ENCODE measurements around the gene FRK.
"Not testable (repeated sequence)": the region's sequence is repeated elsewhere in the genome, so short reads cannot be mapped to it uniquely, and the experiment has no call there.

The FRK gene

GRCh38 chr6:115891750-115892149 lies 168.9 kb downstream of the FRK start:
- WGBS: 55% methylated on average over 2 of the region's 2 CpGs
- DNase-seq: no peak

GRCh38 chr6:115891111-115891669 lies 169.5 kb downstream of the FRK start:
- Histone ChIP-seq H3K18ac (ENCODE audit: low read depth in 1 of 2, low read length in 2 of 2) (no peak overlapping the region), H3K9ac (ENCODE audit: low read length) (peak overlapping the region; percentile 42), H3K4me1 (ENCODE audit: control insufficient read depth, insufficient read depth, low read depth, low read length) (peaks cover 3% of the 10 kb centered on the region), H2AFZ (ENCODE audit: low read depth, low read length) (no peak overlapping the region), H3K36me3 (ENCODE audit: control insufficient read depth in 1 of 2, insufficient read depth in 2 of 2, low read depth in 1 of 2, low read length in 2 of 2) (no peaks in the 10 kb centered on the region), H3K27me3 (ENCODE audit: control insufficient read depth in 1 of 2, insufficient read depth in 1 of 2, low read length in 2 of 2) (no peaks in the 10 kb centered on the region), H3K27ac (ENCODE audit: low read length, poor library complexity, severe bottlenecking) (peak overlapping the region; percentile 89), H3K4me2 (ENCODE audit: low read length, poor library complexity, severe bottlenecking) (no peak overlapping the region), H3K4me3 (ENCODE audit: insufficient read depth in 1 of 2, low read depth in 1 of 2, low read length in 2 of 2) (no peak overlapping the region), H3K14ac (ENCODE audit: low read length in 2 of 2) (no peak overlapping the region), H2AK5ac (ENCODE audit: low read length, severe bottlenecking) (no peak overlapping the region), H3K9me3 (ENCODE audit: control insufficient read depth, low read length) (no peaks in the 10 kb centered on the region), H3K79me1 (replicated peaks; ENCODE audit: low read length, poor library complexity, severe bottlenecking) (no peaks in the 10 kb centered on the region), H2BK12ac (ENCODE audit: low read length in 2 of 2) (no peak overlapping the region), H4K8ac (ENCODE audit: low read length) (no peak overlapping the region), H2BK120ac (ENCODE audit: low read depth, low read length) (no peak overlapping the region), H3K23ac (ENCODE audit: low read length in 2 of 2) (no peak overlapping the region), H2BK5ac (ENCODE audit: low read depth, low read length, poor library complexity, severe bottlenecking) (no peak overlapping the region), H3K4ac (ENCODE audit: low read depth in 1 of 2, low read length in 2 of 2) (no peak overlapping the region), H2BK15ac (ENCODE audit: low read depth, poor library complexity, severe bottlenecking) (no peak overlapping the region), H4K91ac (ENCODE audit: low read length) (no peak overlapping the region)
- peak; percentile 66 for DNase-seq

More at GRCh38 chr6:115891750-115892149, 168.9 kb downstream of the FRK start:
- no peaks in the 10 kb centered on the region for H3K9me3 ChIP-seq (ENCODE audit: control insufficient read depth, low read length)
- H2BK5ac ChIP-seq (ENCODE audit: low read depth, low read length, poor library complexity, severe bottlenecking): no peak overlapping the region
- no peaks in the 10 kb centered on the region for H3K79me1 ChIP-seq (replicated peaks; ENCODE audit: low read length, poor library complexity, severe bottlenecking)
- no peak overlapping the region for H3K9ac ChIP-seq (ENCODE audit: low read length)
- H3K14ac ChIP-seq (ENCODE audit: low read length in 2 of 2): no peak overlapping the region
- H2AFZ ChIP-seq (ENCODE audit: low read depth, low read length): no peak overlapping the region
- no peak overlapping the region for H4K91ac ChIP-seq (ENCODE audit: low read length)
- no peak overlapping the region for H2BK15ac ChIP-seq (ENCODE audit: low read depth, poor library complexity, severe bottlenecking)
- no peaks in the 10 kb centered on the region for H3K27me3 ChIP-seq (ENCODE audit: control insufficient read depth in 1 of 2, insufficient read depth in 1 of 2, low read length in 2 of 2)
- no peak overlapping the region for H2BK12ac ChIP-seq (ENCODE audit: low read length in 2 of 2)
- H4K8ac ChIP-seq (ENCODE audit: low read length): no peak overlapping the region
- no peak overlapping the region for H3K4me3 ChIP-seq (ENCODE audit: insufficient read depth in 1 of 2, low read depth in 1 of 2, low read length in 2 of 2)
- no peak overlapping the region for H3K4me2 ChIP-seq (ENCODE audit: low read length, poor library complexity, severe bottlenecking)
- no peak overlapping the region for H3K18ac ChIP-seq (ENCODE audit: low read depth in 1 of 2, low read length in 2 of 2)
- H3K23ac ChIP-seq (ENCODE audit: low read length in 2 of 2): no peak overlapping the region
- H2AK5ac ChIP-seq (ENCODE audit: low read length, severe bottlenecking): no peak overlapping the region
- no peak overlapping the region for H3K4ac ChIP-seq (ENCODE audit: low read depth in 1 of 2, low read length in 2 of 2)
- no peaks in the 10 kb centered on the region for H3K36me3 ChIP-seq (ENCODE audit: control insufficient read depth in 1 of 2, insufficient read depth in 2 of 2, low read depth in 1 of 2, low read length in 2 of 2)
- peak overlapping the region; percentile 89 for H3K27ac ChIP-seq (ENCODE audit: low read length, poor library complexity, severe bottlenecking)
- peaks cover 3% of the 10 kb centered on the region for H3K4me1 ChIP-seq (ENCODE audit: control insufficient read depth, insufficient read depth, low read depth, low read length)
- H2BK120ac ChIP-seq (ENCODE audit: low read depth, low read length): no peak overlapping the region

DNA sequence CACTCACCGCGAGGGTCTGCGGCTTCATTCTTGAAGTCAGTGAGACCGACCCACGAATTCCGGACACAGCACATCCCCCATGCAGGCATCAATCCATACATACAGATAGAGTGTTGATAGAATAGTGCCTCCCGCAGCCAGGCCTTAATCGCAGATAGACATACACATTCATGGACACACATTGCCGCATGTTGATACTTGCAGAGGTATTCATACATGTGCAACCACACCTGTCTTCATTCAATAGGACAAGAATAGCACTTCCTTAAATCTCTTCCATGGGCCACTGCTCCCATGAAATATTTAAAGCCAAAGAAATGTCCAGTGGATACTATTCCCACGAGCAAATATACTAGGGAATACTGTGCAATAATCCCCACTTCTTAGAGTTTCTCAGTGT lies 170.5 kb downstream of the FRK start:
- Histone ChIP-seq H3K14ac (ENCODE audit: low read length in 2 of 2) (no peak overlapping the region), H3K4ac (ENCODE audit: low read depth in 1 of 2, low read length in 2 of 2) (no peak overlapping the region), H2AK5ac (ENCODE audit: low read length, severe bottlenecking) (no peak overlapping the region), H2AFZ (ENCODE audit: low read depth, low read length) (no peak overlapping the region), H3K4me1 (ENCODE audit: control insufficient read depth, insufficient read depth, low read depth, low read length) (peaks cover 3% of the 10 kb centered on the region), H2BK5ac (ENCODE audit: low read depth, low read length, poor library complexity, severe bottlenecking) (no peak overlapping the region), H3K27ac (ENCODE audit: low read length, poor library complexity, severe bottlenecking) (no peak overlapping the region), H4K91ac (ENCODE audit: low read length) (no peak overlapping the region), H2BK12ac (ENCODE audit: low read length in 2 of 2) (no peak overlapping the region), H3K4me3 (ENCODE audit: insufficient read depth in 1 of 2, low read depth in 1 of 2, low read length in 2 of 2) (no peak overlapping the region), H3K18ac (ENCODE audit: low read depth in 1 of 2, low read length in 2 of 2) (no peak overlapping the region), H3K9me3 (ENCODE audit: control insufficient read depth, low read length) (no peaks in the 10 kb centered on the region), H3K36me3 (ENCODE audit: control insufficient read depth in 1 of 2, insufficient read depth in 2 of 2, low read depth in 1 of 2, low read length in 2 of 2) (no peaks in the 10 kb centered on the region), H2BK15ac (ENCODE audit: low read depth, poor library complexity, severe bottlenecking) (no peak overlapping the region), H3K79me1 (replicated peaks; ENCODE audit: low read length, poor library complexity, severe bottlenecking) (no peaks in the 10 kb centered on the region), H4K8ac (ENCODE audit: low read length) (no peak overlapping the region), H2BK120ac (ENCODE audit: low read depth, low read length) (no peak overlapping the region), H3K23ac (ENCODE audit: low read length in 2 of 2) (no peak overlapping the region), H3K27me3 (ENCODE audit: control insufficient read depth in 1 of 2, insufficient read depth in 1 of 2, low read length in 2 of 2) (no peaks in the 10 kb centered on the region), H3K4me2 (ENCODE audit: low read length, poor library complexity, severe bottlenecking) (no peak overlapping the region), H3K9ac (ENCODE audit: low read length) (no peak overlapping the region)
- 94% methylated on average over 10 of the region's 10 CpGs for WGBS
- no peak for DNase-seq

GRCh38 chr6:115888687-115889470 lies 171.8 kb downstream of the FRK start:
- H3K4me2 ChIP-seq (ENCODE audit: low read length, poor library complexity, severe bottlenecking); H2BK15ac ChIP-seq (ENCODE audit: low read depth, poor library complexity, severe bottlenecking): not testable (repeated sequence)

More at GRCh38 chr6:115888687-115889470, 171.8 kb downstream of the FRK start:
- not testable (repeated sequence) for H3K9me3 ChIP-seq (ENCODE audit: control insufficient read depth, low read length); H3K27me3 ChIP-seq (ENCODE audit: control insufficient read depth in 1 of 2, insufficient read depth in 1 of 2, low read length in 2 of 2); H3K27ac ChIP-seq (ENCODE audit: low read length, poor library complexity, severe bottlenecking); H2BK5ac ChIP-seq (ENCODE audit: low read depth, low read length, poor library complexity, severe bottlenecking); DNase-seq; H3K18ac ChIP-seq (ENCODE audit: low read depth in 1 of 2, low read length in 2 of 2); H4K91ac ChIP-seq (ENCODE audit: low read length); H2BK120ac ChIP-seq (ENCODE audit: low read depth, low read length); H3K9ac ChIP-seq (ENCODE audit: low read length); H2BK12ac ChIP-seq (ENCODE audit: low read length in 2 of 2); H2AK5ac ChIP-seq (ENCODE audit: low read length, severe bottlenecking); H4K8ac ChIP-seq (ENCODE audit: low read length); H3K36me3 ChIP-seq (ENCODE audit: control insufficient read depth in 1 of 2, insufficient read depth in 2 of 2, low read depth in 1 of 2, low read length in 2 of 2); H3K4me1 ChIP-seq (ENCODE audit: control insufficient read depth, insufficient read depth, low read depth, low read length); H3K23ac ChIP-seq (ENCODE audit: low read length in 2 of 2); H3K4me3 ChIP-seq (ENCODE audit: insufficient read depth in 1 of 2, low read depth in 1 of 2, low read length in 2 of 2); H3K14ac ChIP-seq (ENCODE audit: low read length in 2 of 2); H3K4ac ChIP-seq (ENCODE audit: low read depth in 1 of 2, low read length in 2 of 2); H2AFZ ChIP-seq (ENCODE audit: low read depth, low read length); H3K79me1 ChIP-seq (replicated peaks; ENCODE audit: low read length, poor library complexity, severe bottlenecking)
- 97% methylated on average over 36 of the region's 38 CpGs for whole genome bisulfite sequencing
